Measurements from ENCODE around the gene GPR4. TPM values are rescaled to one million over a fixed set of nuclear protein-coding genes. Genes with fewer than 3 reads are reported as not detected.

The GPR4 gene
- total and polyA plus RNA-seq, 2 of the 4 experiments (the other 2 are of a cell fraction): 0.02 TPM; not detected in 1

DNA sequence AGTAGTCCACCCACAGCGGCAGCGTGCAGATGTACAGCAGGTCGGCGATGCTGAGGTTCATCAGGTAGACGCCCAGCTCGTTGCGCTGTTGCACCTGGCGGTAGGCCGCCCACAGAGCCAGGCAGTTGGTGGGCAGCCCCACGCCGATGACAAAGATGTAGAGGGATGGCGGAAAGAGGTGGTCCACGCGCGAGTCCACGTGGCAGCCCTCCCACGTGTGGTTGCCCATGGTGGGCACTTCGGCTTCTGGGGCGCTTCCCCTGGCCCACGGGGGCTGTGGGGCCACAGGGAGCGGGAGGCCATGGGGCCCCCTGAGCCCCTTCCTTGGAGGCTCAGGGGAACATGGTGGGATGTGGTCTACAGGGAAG is 10.4 kb downstream of the GPR4 start:
- no peak overlapping the region for H3K4me3 ChIP-seq (ENCODE audit: insufficient read depth, low read depth, low read length)
- H2BK15ac ChIP-seq (ENCODE audit: low read depth, low read length): no peak overlapping the region
- H3K9ac ChIP-seq (ENCODE audit: low read depth, low read length): no peak overlapping the region
- no peak overlapping the region for H4K8ac ChIP-seq (ENCODE audit: low read depth in 2 of 2, low read length in 2 of 2)
- ATAC-seq (ENCODE audit: low read depth): no peak
- no peak overlapping the region for H3K14ac ChIP-seq (replicated peaks; ENCODE audit: low read depth, low read length)
- H3K56ac ChIP-seq (ENCODE audit: extremely low read depth, insufficient read depth, low read length): no peak overlapping the region
- no peaks in the 10 kb centered on the region for H3K4me1 ChIP-seq (ENCODE audit: control insufficient read depth, insufficient read depth, low read length)
- no peak overlapping the region for H3K27ac ChIP-seq (ENCODE audit: insufficient read depth, low read length)
- no peak overlapping the region for H4K5ac ChIP-seq (ENCODE audit: low read depth, low read length)
- H3K79me1 ChIP-seq (ENCODE audit: low read depth in 1 of 2, low read length in 2 of 2): no peaks in the 10 kb centered on the region
- no peak overlapping the region for H2BK120ac ChIP-seq (ENCODE audit: low read depth, low read length)
- no peak overlapping the region for H3K23ac ChIP-seq (ENCODE audit: low read depth, low read length)
- dilution Hi-C loops (cut with HindIII; ENCODE audit: low sequenced_read_pairs, unreplicated experiment) (no loop called here), in situ Hi-C loops (cut with MboI; ENCODE audit: low sequenced_read_pairs) (no loop called here), intact Hi-C loops (cut with micrococcal nuclease) (no loop called here)
- no TSS peak for BruUV-seq (replicated peaks)
- H3K4me2 ChIP-seq (ENCODE audit: low read depth, low read length): no peak overlapping the region
- H3K36me3 ChIP-seq (ENCODE audit: control insufficient read depth, insufficient read depth, low read length): no peaks in the 10 kb centered on the region
- no peak overlapping the region for H2AK9ac ChIP-seq (replicated peaks; ENCODE audit: low read depth, low read length, poor library complexity)
- H3K4ac ChIP-seq (ENCODE audit: low read depth, low read length): no peak overlapping the region
- no peak overlapping the region for H2AK5ac ChIP-seq (ENCODE audit: low read depth, low read length)
- no peaks in the 10 kb centered on the region for H3K9me1 ChIP-seq (ENCODE audit: insufficient read depth, low read length)
- CTCF ChIA-PET: no interaction called here
- no peak overlapping the region for H2BK5ac ChIP-seq (ENCODE audit: low read depth, low read length, poor library complexity, severe bottlenecking)
- POLR2A ChIA-PET (ENCODE audit: unreplicated experiment): no interaction called here
- no peaks in the 10 kb centered on the region for H3K9me3 ChIP-seq (ENCODE audit: control insufficient read depth, insufficient read depth, low read length)
- H4K91ac ChIP-seq (ENCODE audit: insufficient read depth, low read depth, low read length): no peak overlapping the region
- H4K20me1 ChIP-seq (ENCODE audit: insufficient read depth, low read length): no peaks in the 10 kb centered on the region
- H3K27me3 ChIP-seq (ENCODE audit: control insufficient read depth, insufficient read depth, low read length): peaks cover 10% of the 10 kb centered on the region
- no peak overlapping the region for H2AFZ ChIP-seq (replicated peaks; ENCODE audit: low read length, poor library complexity)
- no peak for TF ChIP-seq RCOR1 (IDR thresholded peaks at IDR 0.05; ENCODE audit: insufficient replicate concordance, low read length)
- WGBS, 2 experiments (ENCODE audit: extremely low coverage in 2 of 2, insufficient read length in 1 of 2): 90% methylated on average over 10 of the region's 21 CpGs; no CpG with 5 or more reads in 1 of the 2 experiments
- H3K18ac ChIP-seq (ENCODE audit: low read depth, low read length): no peak overlapping the region
- H2BK20ac ChIP-seq (ENCODE audit: low read depth, low read length): no peak overlapping the region
- DNase-seq: no peak
